Body of pancreas (tissue), 4 donors: Measurements from ENCODE around the gene E2F3.

Experiments used
- CTCF ChIP-seq, 7 experiments: fragments of 450-650 bp in 4 of 7; fragments of 200-600 bp in 3 of 7; sonication (generic) in 3 of 7; IDR thresholded peaks; one replicate each; pipeline ENCODE4 v1.5.1; 2016 to 2019; ENCODE audit warnings: antibody characterized with exemption in 7 of 7
- POLR2A ChIP-seq, 3 donors: fragments of 450-650 bp; IDR thresholded peaks; one replicate each; pipeline ENCODE4 v1.6.1; 2016; ENCODE audit warnings: antibody characterized with exemption in 3 of 3, mild to moderate bottlenecking in 2 of 3

GRCh38 chr6:20468209-20468608 lies 66.5 kb downstream of the E2F3 start:
- TF ChIP-seq POLR2A (IDR thresholded peaks at IDR 0.05) (no peak), CTCF (IDR thresholded peaks at IDR 0.05) (no peak)
